Stimulated activated CD4-positive, alpha-beta T cell treated with anti-CD3 and anti-CD28 coated beads, Interleukin-15, amount 100 ng/mL, for 1 hour (primary cell): ENCODE data around the gene WWC1.
"Not testable (repeated sequence)": the region's sequence is repeated elsewhere in the genome, so short reads cannot be mapped to it uniquely, and the experiment has no call there.

Experiments used
- DNase-seq, 2 donors: peaks; one replicate each; pipeline ENCODE4 v3.0.0-alpha.2; 2020; ENCODE audit warnings: low read depth in 1 of 2, low spot score in 1 of 2

WWC1 gene

DNA sequence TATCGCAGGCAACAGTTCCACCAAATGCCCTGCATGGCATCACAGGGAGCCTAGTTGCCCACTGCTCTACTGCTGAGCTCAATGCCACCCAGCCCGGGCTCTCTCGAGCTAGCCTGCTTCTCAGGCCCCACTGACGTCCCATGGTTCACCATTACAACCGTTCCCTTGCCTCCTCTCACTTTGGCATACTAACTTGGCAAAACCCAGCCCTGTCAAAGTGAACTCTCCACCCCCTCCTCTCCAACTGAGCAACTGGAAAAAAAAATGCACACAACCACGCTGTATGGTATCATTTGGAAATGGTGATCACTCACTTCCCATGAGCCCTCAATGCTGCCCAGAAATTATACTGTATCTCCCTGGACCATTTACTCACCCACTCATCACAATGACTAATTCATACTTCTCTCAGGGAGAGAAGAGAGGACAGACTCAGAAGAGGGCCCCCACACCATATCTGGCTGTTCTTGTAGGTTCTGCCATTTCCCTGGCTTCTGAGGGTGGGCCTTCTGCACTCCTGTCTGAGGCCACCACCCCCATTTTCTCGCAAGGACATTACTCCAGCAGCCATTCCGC, 143.4 kb downstream of the WWC1 start:
- DNase-seq: no peak

DNA sequence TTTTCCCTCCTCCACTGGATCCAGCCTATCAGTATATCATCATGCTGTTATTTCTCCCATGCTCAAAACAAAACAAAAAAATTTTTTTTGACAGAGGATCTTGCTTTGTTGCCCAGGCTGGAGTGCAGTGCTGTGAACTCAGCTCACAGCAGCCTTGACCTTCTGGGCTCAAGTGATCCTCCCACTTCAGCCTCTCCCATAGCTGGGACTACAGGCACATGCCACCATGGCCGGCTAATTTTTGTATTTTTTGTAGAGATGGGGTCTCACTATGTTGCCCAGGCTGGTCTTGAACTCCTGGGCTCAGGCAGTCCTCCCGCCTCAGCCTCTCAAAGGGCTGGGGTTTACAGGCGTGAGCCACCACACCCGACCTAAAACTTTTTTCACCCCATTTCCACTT, 143.9 kb downstream of the WWC1 start:
- DNase-seq: not testable (repeated sequence)

DNA sequence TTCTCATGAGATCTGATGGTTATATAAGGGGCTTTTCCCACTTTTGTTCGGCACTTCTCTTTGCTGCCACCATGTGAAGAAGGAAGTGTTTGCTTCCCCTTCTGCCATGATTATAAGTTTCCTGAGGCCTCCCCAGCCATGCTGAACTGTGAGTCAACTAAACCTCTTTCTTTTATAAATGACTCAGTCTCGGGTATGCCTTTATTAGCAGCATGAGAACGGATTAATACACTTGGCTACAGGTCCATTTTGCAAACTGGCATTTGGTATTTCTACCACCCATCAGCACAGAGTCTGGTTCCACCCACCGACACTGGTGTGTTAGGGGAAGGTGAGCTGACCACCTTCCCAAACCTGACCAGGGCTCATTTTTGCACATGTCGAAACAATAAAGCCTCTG, 146.9 kb downstream of the WWC1 start:
- DNase-seq: no peak

DNA sequence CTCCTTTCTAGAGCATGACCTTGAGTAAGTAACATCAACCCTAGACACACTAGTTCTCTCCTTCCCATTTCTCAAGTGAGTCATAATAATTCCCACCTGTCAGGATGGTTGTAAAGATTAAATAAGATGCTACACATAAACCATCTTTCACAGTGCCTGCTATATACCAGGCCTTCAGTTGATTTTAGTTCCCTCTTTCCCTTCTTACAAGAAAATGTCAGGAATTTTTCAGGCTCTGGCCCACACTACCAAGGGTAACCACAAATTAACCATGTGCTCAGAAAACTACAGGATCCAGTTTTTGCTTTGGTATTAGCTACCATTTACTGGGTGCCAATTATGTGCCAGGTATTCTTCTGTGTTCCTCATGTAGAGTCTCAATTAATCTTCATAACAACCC, 152.1 kb downstream of the WWC1 start:
- DNase-seq: no peak

DNA sequence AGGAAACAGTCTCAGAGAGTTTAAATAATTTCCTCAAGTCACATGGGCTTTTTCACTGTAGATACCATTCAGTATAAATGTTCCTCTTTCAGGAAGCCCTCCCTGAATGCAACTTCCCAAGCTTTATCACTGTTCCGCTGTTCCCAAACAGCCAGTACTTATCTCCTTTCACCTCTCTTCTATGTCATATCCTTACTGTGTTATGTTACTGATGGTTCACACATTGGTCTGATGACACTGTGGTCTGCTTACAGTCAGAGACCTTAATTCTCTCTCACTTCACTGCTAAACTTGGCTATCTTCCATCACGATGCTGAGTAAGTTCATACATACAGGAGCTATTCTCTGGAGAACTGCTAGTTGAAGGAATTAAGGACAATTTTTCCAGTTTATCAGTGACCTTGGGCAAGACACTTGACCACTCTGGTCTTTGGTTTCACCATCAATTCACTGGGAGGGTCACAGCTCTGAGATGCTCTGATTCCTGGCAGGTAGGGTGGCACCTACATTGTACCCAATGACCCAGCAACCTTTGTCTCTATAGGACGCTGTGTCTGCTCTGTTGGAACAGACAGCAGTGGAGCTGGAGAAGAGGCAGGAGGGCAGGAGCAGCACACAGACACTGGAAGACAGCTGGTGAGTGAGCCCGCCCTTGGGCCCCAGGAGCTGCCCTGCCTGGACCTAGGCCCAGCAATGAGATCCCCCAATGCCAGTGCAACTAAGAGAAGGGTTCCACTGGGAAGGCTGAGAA, 152.7 kb downstream of the WWC1 start:
- DNase-seq: no peak

DNA sequence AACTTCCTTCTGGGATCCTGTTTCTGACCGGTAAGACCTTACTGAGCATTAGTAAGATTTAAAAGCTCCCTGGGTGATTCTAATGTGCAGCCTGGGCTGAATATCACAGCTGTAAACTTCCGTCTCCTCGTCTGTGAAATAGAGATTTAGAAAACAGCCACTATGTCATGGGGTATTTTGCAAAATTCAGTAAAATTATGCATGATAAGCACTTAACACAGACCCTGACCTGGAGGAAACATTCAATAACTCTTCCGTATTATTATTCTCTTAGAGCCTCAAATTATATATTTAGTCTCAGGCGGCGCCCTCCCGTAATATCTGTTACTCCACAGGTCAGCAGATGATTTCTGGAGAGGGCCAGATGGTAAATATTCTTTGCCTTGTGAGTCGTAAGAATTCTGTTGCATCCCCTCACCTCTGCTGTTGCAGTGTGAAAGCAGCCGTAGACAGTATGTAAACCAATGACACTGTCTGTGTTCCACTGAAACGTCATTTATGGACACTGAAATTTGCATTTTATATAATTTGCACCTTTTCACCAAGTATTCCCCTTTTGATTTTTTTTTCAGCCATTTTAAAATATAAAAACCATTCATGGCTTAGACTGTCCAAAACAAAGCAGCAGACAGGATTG, 155.7 kb downstream of the WWC1 start:
- DNase-seq: no peak

DNA sequence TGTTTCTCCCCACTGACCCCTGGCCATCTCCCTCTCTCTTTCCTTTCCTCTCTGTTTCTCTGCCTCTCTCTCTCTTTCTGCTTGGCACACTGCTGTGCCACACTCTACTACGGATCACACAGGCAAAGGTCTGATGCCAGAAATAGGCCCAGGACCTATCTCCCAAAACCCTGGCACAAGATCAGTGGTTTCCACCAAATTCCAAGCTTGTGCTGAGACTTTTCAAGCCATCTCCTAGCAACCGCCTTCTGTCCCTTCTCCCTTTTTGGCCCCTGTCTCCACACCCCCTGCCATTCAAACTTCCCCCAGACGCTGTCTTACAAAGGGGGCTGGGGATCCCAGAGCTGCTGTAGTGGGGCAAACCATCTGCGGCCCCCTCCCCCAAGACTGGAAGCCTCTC, 156.4 kb downstream of the WWC1 start:
- DNase-seq: no peak

DNA sequence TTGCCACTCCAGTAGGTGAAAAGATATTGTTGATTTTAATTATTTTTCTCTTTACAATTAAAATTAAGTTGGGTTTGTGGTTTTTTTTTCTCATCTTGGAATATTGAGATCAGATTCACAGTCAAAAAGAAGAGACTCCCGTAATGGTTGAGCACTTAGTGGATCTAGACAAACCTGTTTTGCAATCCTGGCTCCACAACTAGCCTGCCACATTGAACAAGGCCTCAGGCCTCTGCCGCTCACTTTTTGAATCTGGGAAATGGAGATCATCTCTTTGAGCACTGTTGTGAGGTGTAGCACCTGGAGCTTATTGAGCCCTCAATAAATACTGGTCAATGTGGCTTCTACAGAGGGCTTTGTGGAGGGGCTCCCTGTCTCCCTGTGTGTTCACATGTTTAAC, 157.7 kb downstream of the WWC1 start:
- no peak for DNase-seq

DNA sequence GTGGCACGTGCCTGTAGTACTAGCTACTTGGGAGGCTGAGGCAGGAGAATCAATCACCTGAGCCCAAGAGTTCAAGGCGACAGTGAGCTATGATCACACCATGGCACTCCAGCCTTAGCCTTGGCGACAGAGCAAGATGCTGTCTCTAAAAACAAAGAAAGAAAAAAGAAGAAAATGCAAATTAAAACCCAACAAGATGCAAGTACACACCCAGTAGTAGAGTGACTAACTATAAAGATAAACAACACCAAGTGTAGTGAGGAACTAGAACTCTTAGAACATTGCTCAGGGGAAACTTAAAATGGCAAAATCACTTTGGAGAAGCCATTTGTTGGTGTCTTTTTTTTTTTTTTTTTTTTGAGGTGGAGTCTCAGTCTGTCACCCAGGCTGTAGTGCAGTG, 160.1 kb downstream of the WWC1 start:
- DNase-seq: no peak

DNA sequence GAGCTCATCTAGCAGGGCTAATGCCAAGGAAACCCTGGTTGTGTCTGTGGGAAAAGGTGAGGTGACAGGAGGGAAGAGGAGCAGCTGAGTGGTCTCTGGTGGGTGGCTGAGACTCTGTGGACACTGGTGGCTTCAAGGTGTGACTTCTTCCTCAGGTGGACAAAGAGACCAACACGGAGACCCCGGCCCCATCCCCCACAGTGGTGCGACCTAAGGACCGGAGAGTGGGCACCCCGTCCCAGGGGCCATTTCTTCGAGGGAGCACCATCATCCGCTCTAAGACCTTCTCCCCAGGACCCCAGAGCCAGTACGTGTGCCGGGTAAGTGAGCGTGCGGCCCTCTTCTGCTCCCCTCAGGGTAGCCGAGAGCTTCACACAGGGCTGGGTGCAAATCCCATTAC, 163.8 kb downstream of the WWC1 start:
- DNase-seq: no peak

DNA sequence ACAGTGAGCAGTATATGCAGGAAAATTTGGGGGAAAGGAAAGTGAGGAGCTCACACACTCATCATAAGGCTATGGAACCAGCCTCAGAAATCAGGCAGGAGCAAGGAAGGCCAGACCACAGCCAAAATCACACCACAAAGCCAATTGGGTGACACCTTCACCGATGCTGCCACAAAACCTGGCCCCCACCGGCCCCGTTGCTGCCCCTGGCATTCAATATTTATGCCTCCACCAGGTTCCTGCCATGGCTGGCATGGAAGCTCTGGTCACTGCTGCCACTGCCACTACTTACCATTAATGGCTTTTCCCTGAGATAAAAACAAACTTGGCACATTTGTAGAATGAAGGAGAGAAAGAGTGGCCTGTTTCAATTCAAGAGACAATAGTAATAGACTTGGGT, 166.1 kb downstream of the WWC1 start:
- no peak for DNase-seq

DNA sequence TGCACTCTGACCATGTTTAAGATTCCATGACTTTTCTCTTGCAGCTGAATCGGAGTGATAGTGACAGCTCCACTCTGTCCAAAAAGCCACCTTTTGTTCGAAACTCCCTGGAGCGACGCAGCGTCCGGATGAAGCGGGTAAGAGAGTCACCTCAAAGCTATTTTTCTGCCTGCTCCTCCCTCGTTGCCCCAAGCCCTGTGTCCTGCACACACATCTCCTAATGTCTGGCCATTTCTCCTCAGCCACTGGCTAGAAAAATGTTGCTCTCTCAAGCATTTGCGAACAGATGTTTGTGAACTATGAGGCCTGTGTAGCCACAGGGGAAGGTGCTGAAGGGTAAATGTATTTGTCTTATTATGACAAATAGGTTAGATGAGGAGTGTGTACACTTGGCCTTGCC, 169.2 kb downstream of the WWC1 start:
- DNase-seq: no peak

DNA sequence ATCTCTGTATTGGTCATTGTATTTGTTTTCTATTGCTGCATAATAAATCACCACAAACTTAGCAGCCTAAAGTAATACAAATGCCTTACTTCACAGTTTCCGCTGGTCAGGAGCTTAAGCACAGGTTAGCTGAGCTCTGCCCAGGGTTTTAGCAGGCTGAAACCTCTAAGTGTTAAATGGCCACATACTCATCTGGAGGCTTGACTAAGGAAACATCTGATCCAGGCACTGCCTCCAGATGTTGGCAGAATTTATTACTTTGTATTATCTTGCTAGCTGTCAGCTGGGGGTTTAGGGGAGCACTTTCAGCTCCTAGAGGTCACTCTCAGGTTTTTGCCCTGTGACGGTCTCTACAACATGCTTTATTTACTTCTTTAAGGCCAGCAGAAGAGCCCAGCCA, 171.6 kb downstream of the WWC1 start:
- no peak for DNase-seq

DNA sequence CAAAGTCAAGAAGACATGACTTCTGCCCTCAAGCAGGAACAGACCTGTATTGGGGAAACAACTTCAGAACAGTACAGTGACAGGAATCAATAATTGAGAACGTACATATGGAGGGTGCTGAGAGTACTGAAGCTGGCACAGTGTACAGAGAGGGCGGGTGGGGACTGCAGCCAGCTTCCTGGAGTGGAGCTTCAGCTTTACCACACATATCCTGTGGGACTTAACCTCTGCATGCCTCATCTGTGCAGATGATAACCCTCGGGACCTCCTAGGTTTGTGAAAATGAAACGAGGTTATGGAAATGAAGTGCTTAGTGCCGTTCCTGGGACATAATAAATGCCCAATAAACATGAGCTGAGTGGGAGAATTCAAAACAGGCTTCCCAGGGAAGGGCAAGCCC, 172.8 kb downstream of the WWC1 start:
- no peak for DNase-seq

DNA sequence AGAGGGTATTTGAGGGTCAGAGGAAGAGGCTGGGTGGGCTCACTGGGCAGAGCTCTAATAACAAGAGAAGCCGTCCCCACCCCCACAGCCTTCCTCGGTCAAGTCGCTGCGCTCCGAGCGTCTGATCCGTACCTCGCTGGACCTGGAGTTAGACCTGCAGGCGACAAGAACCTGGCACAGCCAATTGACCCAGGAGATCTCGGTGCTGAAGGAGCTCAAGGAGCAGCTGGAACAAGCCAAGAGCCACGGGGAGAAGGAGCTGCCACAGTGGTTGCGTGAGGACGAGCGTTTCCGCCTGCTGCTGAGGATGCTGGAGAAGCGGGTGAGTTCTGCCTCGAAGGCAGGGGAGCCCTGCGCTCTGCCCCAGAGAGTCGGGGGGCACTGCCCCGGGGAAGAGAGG, 173.2 kb downstream of the WWC1 start:
- DNase-seq: no peak

DNA sequence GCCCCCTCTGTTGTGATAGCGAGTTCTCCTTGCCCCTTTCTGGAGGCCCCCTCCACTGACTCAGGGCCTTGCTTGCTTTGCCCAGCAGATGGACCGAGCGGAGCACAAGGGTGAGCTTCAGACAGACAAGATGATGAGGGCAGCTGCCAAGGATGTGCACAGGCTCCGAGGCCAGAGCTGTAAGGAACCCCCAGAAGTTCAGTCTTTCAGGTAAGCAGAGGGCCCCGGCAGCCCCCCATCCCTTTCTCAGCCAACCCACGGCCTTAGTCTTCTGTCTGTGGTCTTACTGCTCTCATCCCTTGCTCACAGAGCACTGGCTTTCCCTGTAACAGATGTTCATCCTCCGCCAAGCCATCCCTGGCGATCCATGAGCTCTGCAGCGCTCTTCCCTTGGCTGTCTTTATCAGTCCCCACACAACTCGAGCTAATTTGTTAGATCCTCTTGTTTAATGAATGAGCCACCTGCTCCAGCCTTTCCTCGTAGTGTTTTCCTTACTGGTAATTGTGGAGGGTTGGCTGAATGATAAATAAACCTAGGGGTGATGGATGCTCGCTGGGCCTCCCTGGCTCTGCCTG, 176.4 kb downstream of the WWC1 start:
- DNase-seq: no peak

DNA sequence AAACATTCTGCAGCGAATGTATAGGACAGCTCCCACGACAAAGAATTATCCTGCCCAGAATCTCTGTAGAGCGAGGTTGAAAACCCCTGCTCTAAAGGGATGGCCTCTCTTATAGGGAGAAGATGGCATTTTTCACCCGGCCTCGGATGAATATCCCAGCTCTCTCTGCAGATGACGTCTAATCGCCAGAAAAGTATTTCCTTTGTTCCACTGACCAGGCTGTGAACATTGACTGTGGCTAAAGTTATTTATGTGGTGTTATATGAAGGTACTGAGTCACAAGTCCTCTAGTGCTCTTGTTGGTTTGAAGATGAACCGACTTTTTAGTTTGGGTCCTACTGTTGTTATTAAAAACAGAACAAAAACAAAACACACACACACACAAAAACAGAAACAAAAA, 177.4 kb downstream of the WWC1 start:
- DNase-seq: no peak

DNA sequence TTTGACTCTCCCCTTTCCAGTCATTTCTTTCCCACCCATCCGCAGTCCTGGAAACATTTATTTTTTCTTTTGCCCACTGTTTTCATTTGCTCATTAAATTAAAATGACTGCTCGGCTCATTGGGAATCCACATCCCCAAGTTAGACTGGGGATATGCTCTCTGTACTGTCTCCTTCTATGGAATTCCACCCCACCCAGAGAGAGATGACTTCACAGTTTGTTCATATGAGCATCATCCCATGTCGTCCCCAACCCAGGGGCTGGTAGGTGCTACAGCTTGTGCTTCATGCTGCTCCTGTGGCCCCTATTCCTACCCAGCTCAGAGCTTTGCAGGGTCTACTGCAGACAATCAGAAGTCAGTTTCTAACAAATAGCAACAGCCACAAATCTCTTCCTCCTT, 178.4 kb downstream of the WWC1 start:
- no peak for DNase-seq

DNA sequence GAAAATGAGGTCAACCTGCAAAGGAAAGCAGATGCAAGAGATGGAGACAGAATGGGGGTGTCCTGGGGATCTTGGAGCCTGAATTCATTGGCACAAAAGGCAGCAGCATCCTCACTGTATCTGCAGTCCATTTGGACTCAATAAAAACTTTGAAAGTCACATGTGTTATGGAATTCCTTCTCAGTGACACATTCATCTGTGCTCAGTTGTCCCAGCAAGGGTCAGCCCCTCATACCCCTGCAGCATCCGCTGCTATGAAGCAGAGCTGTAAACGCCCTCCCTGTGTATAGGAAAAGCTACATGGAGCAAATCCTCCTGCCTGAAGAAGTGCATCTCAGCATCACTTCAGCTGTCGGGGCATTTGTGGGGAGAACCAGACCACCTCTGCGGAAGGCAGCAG, 180.3 kb downstream of the WWC1 start:
- DNase-seq: no peak

DNA sequence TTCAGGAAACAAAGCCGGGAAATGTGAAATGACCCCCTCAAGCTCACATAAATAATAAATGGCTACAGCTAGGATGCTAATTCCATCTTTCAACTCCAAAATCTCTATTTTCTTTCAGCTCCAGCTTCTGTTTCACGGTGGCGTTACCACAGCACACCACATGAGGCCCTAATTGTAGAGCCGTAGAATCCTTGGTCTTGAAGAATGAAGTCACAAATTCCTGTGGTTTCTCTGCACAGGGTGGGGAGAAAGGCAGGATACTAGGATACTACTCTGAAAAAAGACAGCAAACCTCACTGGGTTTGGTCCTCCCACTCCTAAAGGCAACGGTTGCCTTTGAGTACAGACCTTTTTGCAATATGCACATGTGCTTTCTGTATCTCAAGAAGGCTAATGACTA, 180.9 kb downstream of the WWC1 start:
- DNase-seq: no peak

DNA sequence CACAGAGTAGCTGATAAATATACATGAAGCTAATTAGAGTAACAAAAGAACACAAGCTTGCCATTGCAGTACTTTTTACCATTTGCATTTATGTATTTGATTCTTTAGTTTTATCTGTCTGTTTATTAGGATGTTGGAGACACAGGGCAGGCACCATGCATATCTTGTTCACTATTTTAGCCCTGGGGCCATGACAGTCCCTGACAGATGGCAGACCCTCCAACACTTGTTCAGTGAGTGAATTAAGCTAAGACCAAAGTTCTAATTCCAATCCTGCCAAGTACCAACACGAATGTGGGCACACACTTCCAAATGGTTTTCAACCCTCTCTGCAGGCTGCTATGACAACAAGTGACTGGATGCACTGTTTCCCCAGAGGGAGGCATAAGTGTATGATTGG, 182.9 kb downstream of the WWC1 start:
- no peak for DNase-seq

DNA sequence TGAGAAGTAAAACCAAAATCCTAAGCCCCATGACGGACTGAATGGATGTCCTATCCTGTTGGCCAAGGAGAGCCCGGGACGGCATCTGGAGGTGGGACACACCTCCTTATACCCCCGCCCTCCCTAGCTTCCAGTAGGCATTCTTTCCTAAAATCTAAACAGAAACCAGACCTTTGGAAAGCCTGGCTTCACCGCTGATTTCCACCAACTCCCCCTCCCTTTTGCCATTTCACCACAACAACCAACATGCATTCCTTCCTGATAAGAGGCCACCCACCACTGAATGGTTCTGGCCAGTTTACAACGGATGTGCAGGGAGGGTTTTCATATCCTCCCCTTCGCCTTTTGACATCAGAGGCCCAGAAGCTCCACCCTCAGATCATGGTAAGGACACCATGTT, 185.6 kb downstream of the WWC1 start:
- DNase-seq: no peak

DNA sequence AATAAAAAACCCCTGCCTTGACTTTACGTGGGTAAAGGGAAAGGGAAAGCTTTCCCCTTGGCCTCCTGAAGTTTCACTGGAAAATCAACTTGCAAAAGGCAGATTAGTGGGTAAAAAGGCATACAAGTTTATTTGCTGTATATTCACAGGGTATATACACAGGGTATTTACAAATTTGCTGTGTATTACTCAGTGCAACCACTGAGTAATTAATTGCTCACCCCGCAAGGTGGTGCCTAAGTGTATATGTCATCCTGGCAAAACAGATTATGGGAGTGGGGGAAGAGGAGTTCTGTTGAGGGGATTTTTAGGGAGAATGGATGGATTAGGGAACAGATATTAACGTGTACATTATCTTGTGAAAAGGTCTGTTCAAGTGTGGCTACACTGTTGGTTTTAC, 187.7 kb downstream of the WWC1 start:
- DNase-seq: no peak
